KOPT-K1 (cell line): ENCODE measurements around the gene LRCH1.

Experiments
- H3K27ac ChIP-seq: fragments of 200-600 bp; sonication (generic); 2 replicates; pipeline ENCODE4 v1.5.1; 2016; ENCODE audit warnings: antibody characterized with exemption, mild to moderate bottlenecking, low read depth, low read length; ENCODE audit not compliant: poor library complexity, severe bottlenecking
- H3K36me3 ChIP-seq: fragments of 200-600 bp; sonication (generic); 2 replicates; pipeline ENCODE4 v1.5.1; 2017; ENCODE audit warnings: antibody characterized with exemption, mild to moderate bottlenecking, low read length, moderate library complexity; ENCODE audit not compliant: insufficient read depth
- H3K9me3 ChIP-seq: fragments of 200-600 bp; sonication (generic); 2 replicates; pipeline ENCODE4 v1.5.1; 2017; ENCODE audit warnings: antibody characterized with exemption, low read length, mild to moderate bottlenecking; ENCODE audit not compliant: insufficient read depth, poor library complexity, severe bottlenecking

Gene LRCH1

GRCh38 chr13:46582190-46582589 lies 29.2 kb downstream of the LRCH1 start:
- Histone ChIP-seq H3K36me3 (no peaks in the 10 kb centered on the region; the same call in 1 of the 2 replicates), H3K27ac (no peak overlapping the region), H3K9me3 (no peaks in the 10 kb centered on the region)

GRCh38 chr13:46586751-46587514 lies 34.0 kb downstream of the LRCH1 start:
- Histone ChIP-seq H3K27ac (no peak overlapping the region), H3K9me3 (no peaks in the 10 kb centered on the region), H3K36me3 (no peaks in the 10 kb centered on the region)

- H3K9me3 ChIP-seq: no peaks in the 10 kb centered on the region
- H3K36me3 ChIP-seq: no peaks in the 10 kb centered on the region
- H3K27ac ChIP-seq: no peak overlapping the region
Measured at GRCh38 chr13:46587807-46588418, 34.9 kb downstream of the LRCH1 start.

GRCh38 chr13:46592385-46592784 lies 39.4 kb downstream of the LRCH1 start:
- H3K36me3 ChIP-seq: no peaks in the 10 kb centered on the region
- no peak overlapping the region for H3K27ac ChIP-seq

GRCh38 chr13:46593398-46593797 lies 40.4 kb downstream of the LRCH1 start:
- no peaks in the 10 kb centered on the region for H3K9me3 ChIP-seq
- no peak overlapping the region for H3K27ac ChIP-seq
- no peaks in the 10 kb centered on the region for H3K36me3 ChIP-seq

More at GRCh38 chr13:46592385-46592784, 39.4 kb downstream of the LRCH1 start:
- H3K9me3 ChIP-seq: no peaks in the 10 kb centered on the region

GRCh38 chr13:46594374-46595078 lies 41.6 kb downstream of the LRCH1 start:
- no peaks in the 10 kb centered on the region for H3K36me3 ChIP-seq
- no peak overlapping the region for H3K27ac ChIP-seq
- no peaks in the 10 kb centered on the region for H3K9me3 ChIP-seq

- no peaks in the 10 kb centered on the region for H3K9me3 ChIP-seq
- H3K27ac ChIP-seq: no peak overlapping the region
- no peaks in the 10 kb centered on the region for H3K36me3 ChIP-seq
Measured at GRCh38 chr13:46595136-46595884, 42.3 kb downstream of the LRCH1 start.

- Histone ChIP-seq H3K9me3 (no peaks in the 10 kb centered on the region), H3K36me3 (no peaks in the 10 kb centered on the region), H3K27ac (no peak overlapping the region)
Measured at GRCh38 chr13:46595885-46596275, 42.9 kb downstream of the LRCH1 start.

- H3K9me3 ChIP-seq: no peaks in the 10 kb centered on the region
- H3K27ac ChIP-seq: no peak overlapping the region
- no peaks in the 10 kb centered on the region for H3K36me3 ChIP-seq
Measured at GRCh38 chr13:46596466-46596865, 43.5 kb downstream of the LRCH1 start.

GRCh38 chr13:46598140-46598819 lies 45.3 kb downstream of the LRCH1 start:
- Histone ChIP-seq H3K27ac (no peak overlapping the region), H3K36me3 (no peaks in the 10 kb centered on the region), H3K9me3 (no peaks in the 10 kb centered on the region)

- Histone ChIP-seq H3K36me3 (no peaks in the 10 kb centered on the region), H3K9me3 (no peaks in the 10 kb centered on the region), H3K27ac (no peak overlapping the region)
Measured at GRCh38 chr13:46598820-46599180, 45.8 kb downstream of the LRCH1 start.

GRCh38 chr13:46600943-46601311 lies 48.0 kb downstream of the LRCH1 start:
- Histone ChIP-seq H3K36me3 (no peaks in the 10 kb centered on the region), H3K27ac (no peak overlapping the region), H3K9me3 (no peaks in the 10 kb centered on the region)

- H3K27ac ChIP-seq: no peak overlapping the region
- H3K36me3 ChIP-seq: no peaks in the 10 kb centered on the region
- H3K9me3 ChIP-seq: no peaks in the 10 kb centered on the region
Measured at GRCh38 chr13:46602531-46602930, 49.6 kb downstream of the LRCH1 start.

GRCh38 chr13:46603165-46603603 lies 50.2 kb downstream of the LRCH1 start:
- Histone ChIP-seq H3K27ac (no peak overlapping the region), H3K9me3 (no peaks in the 10 kb centered on the region), H3K36me3 (no peaks in the 10 kb centered on the region)
